ENCODE measurements around the gene NTM.

DNA sequence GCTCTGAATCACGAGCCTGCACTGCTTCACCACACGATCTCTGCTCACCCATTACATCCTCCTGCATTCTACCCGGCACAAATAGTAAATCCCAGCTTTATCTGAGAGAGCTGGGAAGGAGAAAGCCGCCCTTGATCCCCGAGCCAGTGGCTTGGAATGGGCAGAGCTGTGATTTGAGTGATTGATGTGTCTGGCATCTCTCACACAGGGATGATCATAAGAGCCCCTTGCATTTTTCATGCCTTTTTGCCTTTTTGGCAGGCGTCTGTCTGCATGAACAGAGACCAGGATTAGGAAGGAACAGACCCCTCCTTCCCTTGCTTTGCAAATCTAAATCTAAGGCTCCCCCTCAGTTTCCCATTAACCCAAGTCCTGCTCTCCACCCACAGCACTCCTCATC, 945.3 kb downstream of the NTM start:
- TF ChIP-seq POLR2AphosphoS5 (IDR thresholded peaks at IDR 0.05; ENCODE audit: low read depth), result no peak
- TF ChIP-seq, protein P1, sequence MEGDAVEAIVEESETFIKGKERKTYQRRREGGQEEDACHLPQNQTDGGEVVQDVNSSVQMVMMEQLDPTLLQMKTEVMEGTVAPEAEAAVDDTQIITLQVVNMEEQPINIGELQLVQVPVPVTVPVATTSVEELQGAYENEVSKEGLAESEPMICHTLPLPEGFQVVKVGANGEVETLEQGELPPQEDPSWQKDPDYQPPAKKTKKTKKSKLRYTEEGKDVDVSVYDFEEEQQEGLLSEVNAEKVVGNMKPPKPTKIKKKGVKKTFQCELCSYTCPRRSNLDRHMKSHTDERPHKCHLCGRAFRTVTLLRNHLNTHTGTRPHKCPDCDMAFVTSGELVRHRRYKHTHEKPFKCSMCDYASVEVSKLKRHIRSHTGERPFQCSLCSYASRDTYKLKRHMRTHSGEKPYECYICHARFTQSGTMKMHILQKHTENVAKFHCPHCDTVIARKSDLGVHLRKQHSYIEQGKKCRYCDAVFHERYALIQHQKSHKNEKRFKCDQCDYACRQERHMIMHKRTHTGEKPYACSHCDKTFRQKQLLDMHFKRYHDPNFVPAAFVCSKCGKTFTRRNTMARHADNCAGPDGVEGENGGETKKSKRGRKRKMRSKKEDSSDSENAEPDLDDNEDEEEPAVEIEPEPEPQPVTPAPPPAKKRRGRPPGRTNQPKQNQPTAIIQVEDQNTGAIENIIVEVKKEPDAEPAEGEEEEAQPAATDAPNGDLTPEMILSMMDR (IDR thresholded peaks at IDR 0.05; ENCODE audit: insufficient read depth, low read length), result no peak
- TF ChIP-seq, protein P2, sequence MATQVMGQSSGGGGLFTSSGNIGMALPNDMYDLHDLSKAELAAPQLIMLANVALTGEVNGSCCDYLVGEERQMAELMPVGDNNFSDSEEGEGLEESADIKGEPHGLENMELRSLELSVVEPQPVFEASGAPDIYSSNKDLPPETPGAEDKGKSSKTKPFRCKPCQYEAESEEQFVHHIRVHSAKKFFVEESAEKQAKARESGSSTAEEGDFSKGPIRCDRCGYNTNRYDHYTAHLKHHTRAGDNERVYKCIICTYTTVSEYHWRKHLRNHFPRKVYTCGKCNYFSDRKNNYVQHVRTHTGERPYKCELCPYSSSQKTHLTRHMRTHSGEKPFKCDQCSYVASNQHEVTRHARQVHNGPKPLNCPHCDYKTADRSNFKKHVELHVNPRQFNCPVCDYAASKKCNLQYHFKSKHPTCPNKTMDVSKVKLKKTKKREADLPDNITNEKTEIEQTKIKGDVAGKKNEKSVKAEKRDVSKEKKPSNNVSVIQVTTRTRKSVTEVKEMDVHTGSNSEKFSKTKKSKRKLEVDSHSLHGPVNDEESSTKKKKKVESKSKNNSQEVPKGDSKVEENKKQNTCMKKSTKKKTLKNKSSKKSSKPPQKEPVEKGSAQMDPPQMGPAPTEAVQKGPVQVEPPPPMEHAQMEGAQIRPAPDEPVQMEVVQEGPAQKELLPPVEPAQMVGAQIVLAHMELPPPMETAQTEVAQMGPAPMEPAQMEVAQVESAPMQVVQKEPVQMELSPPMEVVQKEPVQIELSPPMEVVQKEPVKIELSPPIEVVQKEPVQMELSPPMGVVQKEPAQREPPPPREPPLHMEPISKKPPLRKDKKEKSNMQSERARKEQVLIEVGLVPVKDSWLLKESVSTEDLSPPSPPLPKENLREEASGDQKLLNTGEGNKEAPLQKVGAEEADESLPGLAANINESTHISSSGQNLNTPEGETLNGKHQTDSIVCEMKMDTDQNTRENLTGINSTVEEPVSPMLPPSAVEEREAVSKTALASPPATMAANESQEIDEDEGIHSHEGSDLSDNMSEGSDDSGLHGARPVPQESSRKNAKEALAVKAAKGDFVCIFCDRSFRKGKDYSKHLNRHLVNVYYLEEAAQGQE (IDR thresholded peaks at IDR 0.05; ENCODE audit: insufficient replicate concordance, low read depth), result no peak
- TF ChIP-seq GABPA (IDR thresholded peaks at IDR 0.05; ENCODE audit: low read depth), result no peak
- no peak for TF ChIP-seq SPI1 (IDR thresholded peaks at IDR 0.05; ENCODE audit: borderline replicate concordance, low read depth)
